Ectodermal cell (in vitro differentiated cells): ENCODE measurements around the gene PTGDS.

Experiments
- H3K27ac ChIP-seq: 2 replicates; pipeline ENCODE4 v1.7.0; 2013; ENCODE audit warnings: mild to moderate bottlenecking, low read depth, low read length; ENCODE audit not compliant: insufficient read depth, poor library complexity, severe bottlenecking
- H3K27me3 ChIP-seq: 2 replicates; pipeline ENCODE4 v1.7.0; 2013; ENCODE audit warnings: mild to moderate bottlenecking, low read length; ENCODE audit not compliant: insufficient read depth, control insufficient read depth, poor library complexity, severe bottlenecking
- H3K36me3 ChIP-seq: one replicate; pipeline ENCODE4 v1.7.0; 2013; ENCODE audit warnings: low read length; ENCODE audit not compliant: control insufficient read depth, insufficient read depth
- H3K4me1 ChIP-seq: one replicate; pipeline ENCODE4 v1.7.0; 2013; ENCODE audit warnings: low read length; ENCODE audit not compliant: control insufficient read depth, insufficient read depth
- H3K4me3 ChIP-seq: 2 replicates; pipeline ENCODE4 v1.7.0; 2013; ENCODE audit warnings: low read depth, low read length, control low read depth; ENCODE audit not compliant: insufficient read depth
- H3K9me3 ChIP-seq: 2 replicates; pipeline ENCODE4 v1.7.0; 2013; ENCODE audit warnings: mild to moderate bottlenecking, low read length, moderate library complexity; ENCODE audit not compliant: control insufficient read depth
- WGBS, 2 experiments: methylation state at CpG; one replicate each; pipeline ENCODE4 v1.1.7; 2013; ENCODE audit warnings: missing lambda C conversion rate in 2 of 2; 5-methylcytosine and 5-hydroxymethylcytosine counted together

Gene PTGDS

GRCh38 chr9:136964833-136965422 is 12.4 kb upstream of the PTGDS start:
- 92 to 94% methylated on average over 26 of the region's 26 CpGs for WGBS, 2 experiments
- peaks cover 13% of the 10 kb centered on the region for H3K4me1 ChIP-seq
- no peak overlapping the region for H3K27ac ChIP-seq
- H3K27me3 ChIP-seq = no peaks in the 10 kb centered on the region
- H3K4me3 ChIP-seq = no peak overlapping the region
- no peaks in the 10 kb centered on the region for H3K36me3 ChIP-seq
- H3K9me3 ChIP-seq = no peaks in the 10 kb centered on the region

GRCh38 chr9:136965771-136966484 is 11.4 kb upstream of the PTGDS start:
- Histone ChIP-seq H3K36me3 (no peaks in the 10 kb centered on the region), H3K4me1 (peaks cover 13% of the 10 kb centered on the region), H3K9me3 (no peaks in the 10 kb centered on the region), H3K27ac (no peak overlapping the region), H3K4me3 (no peak overlapping the region), H3K27me3 (no peaks in the 10 kb centered on the region)
- 59 to 60% methylated on average over 23 of the region's 23 CpGs for WGBS, 2 experiments

- WGBS, 2 experiments = 91 to 93% methylated on average over 17 of the region's 17 CpGs
- no peaks in the 10 kb centered on the region for H3K27me3 ChIP-seq
- H3K4me1 ChIP-seq = peaks cover 13% of the 10 kb centered on the region
- no peaks in the 10 kb centered on the region for H3K36me3 ChIP-seq
- H3K4me3 ChIP-seq = no peak overlapping the region
- H3K27ac ChIP-seq = no peak overlapping the region
- no peaks in the 10 kb centered on the region for H3K9me3 ChIP-seq
Observed at GRCh38 chr9:136968333-136969127, 8.8 kb upstream of the PTGDS start.

GRCh38 chr9:136969150-136969549 is 8.2 kb upstream of the PTGDS start:
- Histone ChIP-seq H3K36me3 (no peaks in the 10 kb centered on the region), H3K27ac (no peak overlapping the region), H3K4me3 (no peak overlapping the region), H3K27me3 (no peaks in the 10 kb centered on the region), H3K9me3 (no peaks in the 10 kb centered on the region), H3K4me1 (peaks cover 12% of the 10 kb centered on the region)
- WGBS, 2 experiments = 88 to 90% methylated on average over 17 of the region's 17 CpGs

- 81 to 85% methylated on average over 5 of the region's 5 CpGs for WGBS, 2 experiments
- no peak overlapping the region for H3K4me3 ChIP-seq
- no peaks in the 10 kb centered on the region for H3K36me3 ChIP-seq
- H3K9me3 ChIP-seq = no peaks in the 10 kb centered on the region
- peaks cover 6% of the 10 kb centered on the region for H3K4me1 ChIP-seq
- H3K27ac ChIP-seq = no peak overlapping the region
- no peaks in the 10 kb centered on the region for H3K27me3 ChIP-seq
Observed at GRCh38 chr9:136969774-136970173, 7.5 kb upstream of the PTGDS start.

- Histone ChIP-seq H3K27ac (no peak overlapping the region), H3K4me3 (no peak overlapping the region), H3K4me1 (peaks cover 6% of the 10 kb centered on the region), H3K27me3 (no peaks in the 10 kb centered on the region), H3K9me3 (no peaks in the 10 kb centered on the region), H3K36me3 (no peaks in the 10 kb centered on the region)
- WGBS, 2 experiments = 91 to 95% methylated on average over 11 of the region's 11 CpGs
Observed at GRCh38 chr9:136970361-136970760, 6.9 kb upstream of the PTGDS start.

- no peaks in the 10 kb centered on the region for H3K9me3 ChIP-seq
- H3K27ac ChIP-seq = no peak overlapping the region
- peaks cover under 1% of the 10 kb centered on the region for H3K27me3 ChIP-seq
- no peaks in the 10 kb centered on the region for H3K36me3 ChIP-seq
- no peaks in the 10 kb centered on the region for H3K4me1 ChIP-seq
- 89 to 92% methylated on average over 14 of the region's 14 CpGs for WGBS, 2 experiments
- H3K4me3 ChIP-seq = no peak overlapping the region
Observed at GRCh38 chr9:136971746-136972145, 5.6 kb upstream of the PTGDS start.

GRCh38 chr9:136972335-136972734 is 5.0 kb upstream of the PTGDS start:
- no peak overlapping the region for H3K4me3 ChIP-seq
- H3K36me3 ChIP-seq = no peaks in the 10 kb centered on the region
- 90 to 92% methylated on average over 11 of the region's 11 CpGs for WGBS, 2 experiments
- H3K27me3 ChIP-seq = peaks cover 6% of the 10 kb centered on the region
- H3K9me3 ChIP-seq = no peaks in the 10 kb centered on the region
- H3K27ac ChIP-seq = no peak overlapping the region
- peaks cover under 1% of the 10 kb centered on the region for H3K4me1 ChIP-seq

- Histone ChIP-seq H3K9me3 (no peaks in the 10 kb centered on the region), H3K27ac (no peak overlapping the region), H3K36me3 (no peaks in the 10 kb centered on the region), H3K4me1 (peaks cover 3% of the 10 kb centered on the region), H3K4me3 (no peak overlapping the region), H3K27me3 (peaks cover 10% of the 10 kb centered on the region)
- 80 to 85% methylated on average over 13 of the region's 13 CpGs for WGBS, 2 experiments
Observed at GRCh38 chr9:136972743-136973142, 4.6 kb upstream of the PTGDS start.
